Neuron (in vitro differentiated cells): ENCODE measurements around the gene MOSPD2.

ENCODE experiments used
- H2AFZ ChIP-seq: one replicate; pipeline ENCODE4 v1.6.1; 2013; ENCODE audit warnings: low read depth, mild to moderate bottlenecking, inconsistent platforms, low read length, moderate library complexity
- H3K27me3 ChIP-seq: one replicate; pipeline ENCODE4 v1.6.1; 2013; ENCODE audit warnings: low read length; ENCODE audit not compliant: insufficient read depth
- H3K36me3 ChIP-seq: one replicate; pipeline ENCODE4 v1.6.1; 2013; ENCODE audit warnings: low read length; ENCODE audit not compliant: insufficient read depth
- H3K4me1 ChIP-seq: one replicate; pipeline ENCODE4 v1.6.1; 2013; ENCODE audit warnings: low read length; ENCODE audit not compliant: insufficient read depth
- H3K4me3 ChIP-seq: 2 replicates; pipeline ENCODE4 v1.5.1; 2013; ENCODE audit warnings: mild to moderate bottlenecking, low read length, moderate library complexity
- H3K9me3 ChIP-seq: one replicate; pipeline ENCODE4 v1.6.1; 2013; ENCODE audit warnings: low read length

MOSPD2 gene

GRCh38 chrX:14875624-14876023 is 2.4 kb downstream of the MOSPD2 start:
- Histone ChIP-seq H2AFZ (no peak overlapping the region), H3K36me3 (no peaks in the 10 kb centered on the region), H3K27me3 (no peaks in the 10 kb centered on the region), H3K4me3 (no peak overlapping the region), H3K4me1 (peaks cover 5% of the 10 kb centered on the region), H3K9me3 (no peaks in the 10 kb centered on the region)

- Histone ChIP-seq H3K4me1 (no peaks in the 10 kb centered on the region), H3K36me3 (no peaks in the 10 kb centered on the region), H3K27me3 (no peaks in the 10 kb centered on the region), H2AFZ (no peak overlapping the region), H3K4me3 (no peak overlapping the region), H3K9me3 (no peaks in the 10 kb centered on the region)
These were observed 10.6 kb downstream of the MOSPD2 start for GRCh38 chrX:14883826-14884225.

- Histone ChIP-seq H3K36me3 (no peaks in the 10 kb centered on the region), H2AFZ (no peak overlapping the region), H3K27me3 (no peaks in the 10 kb centered on the region), H3K4me3 (no peak overlapping the region), H3K4me1 (no peaks in the 10 kb centered on the region), H3K9me3 (no peaks in the 10 kb centered on the region)
These were observed 11.5 kb downstream of the MOSPD2 start for GRCh38 chrX:14884714-14885113.

- H3K27me3 ChIP-seq: no peaks in the 10 kb centered on the region
- H3K4me1 ChIP-seq: no peaks in the 10 kb centered on the region
- no peaks in the 10 kb centered on the region for H3K9me3 ChIP-seq
These were observed 13.0 kb downstream of the MOSPD2 start for GRCh38 chrX:14886252-14886651.

GRCh38 chrX:14896273-14896672 is 23.1 kb downstream of the MOSPD2 start:
- no peaks in the 10 kb centered on the region for H3K36me3 ChIP-seq
- no peak overlapping the region for H3K4me3 ChIP-seq
- no peaks in the 10 kb centered on the region for H3K27me3 ChIP-seq
- no peaks in the 10 kb centered on the region for H3K4me1 ChIP-seq
- H3K9me3 ChIP-seq: no peaks in the 10 kb centered on the region
- H2AFZ ChIP-seq: no peak overlapping the region

More at GRCh38 chrX:14886252-14886651, 13.0 kb downstream of the MOSPD2 start:
- H2AFZ ChIP-seq: no peak overlapping the region
- no peaks in the 10 kb centered on the region for H3K36me3 ChIP-seq
- H3K4me3 ChIP-seq: no peak overlapping the region

GRCh38 chrX:14897042-14897441 is 23.8 kb downstream of the MOSPD2 start:
- Histone ChIP-seq H3K27me3 (no peaks in the 10 kb centered on the region), H3K4me1 (no peaks in the 10 kb centered on the region), H2AFZ (no peak overlapping the region), H3K9me3 (no peaks in the 10 kb centered on the region), H3K4me3 (no peak overlapping the region), H3K36me3 (no peaks in the 10 kb centered on the region)

- no peak overlapping the region for H3K4me3 ChIP-seq
- H3K36me3 ChIP-seq: peaks cover 2% of the 10 kb centered on the region
- H3K9me3 ChIP-seq: no peaks in the 10 kb centered on the region
These were observed 26.4 kb downstream of the MOSPD2 start for GRCh38 chrX:14899607-14900006.

GRCh38 chrX:14902537-14902936 is 29.3 kb downstream of the MOSPD2 start:
- Histone ChIP-seq H3K4me1 (no peaks in the 10 kb centered on the region), H3K4me3 (no peak overlapping the region), H3K27me3 (no peaks in the 10 kb centered on the region), H3K9me3 (no peaks in the 10 kb centered on the region), H2AFZ (no peak overlapping the region), H3K36me3 (peaks cover 2% of the 10 kb centered on the region)

More at GRCh38 chrX:14899607-14900006, 26.4 kb downstream of the MOSPD2 start:
- Histone ChIP-seq H3K4me1 (no peaks in the 10 kb centered on the region), H3K27me3 (no peaks in the 10 kb centered on the region), H2AFZ (no peak overlapping the region)

- H3K4me3 ChIP-seq: no peak overlapping the region
- no peaks in the 10 kb centered on the region for H3K4me1 ChIP-seq
- no peaks in the 10 kb centered on the region for H3K9me3 ChIP-seq
- H3K36me3 ChIP-seq: peaks cover 2% of the 10 kb centered on the region
- H2AFZ ChIP-seq: no peak overlapping the region
- no peaks in the 10 kb centered on the region for H3K27me3 ChIP-seq
These were observed 30.7 kb downstream of the MOSPD2 start for GRCh38 chrX:14903891-14904290.

- H2AFZ ChIP-seq: no peak overlapping the region
- H3K36me3 ChIP-seq: peaks cover 18% of the 10 kb centered on the region
- no peak overlapping the region for H3K4me3 ChIP-seq
- H3K27me3 ChIP-seq: peaks cover 8% of the 10 kb centered on the region
- H3K9me3 ChIP-seq: no peaks in the 10 kb centered on the region
- H3K4me1 ChIP-seq: no peaks in the 10 kb centered on the region
These were observed 40.0 kb downstream of the MOSPD2 start for GRCh38 chrX:14913241-14913640.

GRCh38 chrX:14915596-14915995 is 42.4 kb downstream of the MOSPD2 start:
- Histone ChIP-seq H3K4me3 (no peak overlapping the region), H3K27me3 (peaks cover 8% of the 10 kb centered on the region), H3K36me3 (peaks cover 25% of the 10 kb centered on the region), H2AFZ (no peak overlapping the region), H3K9me3 (no peaks in the 10 kb centered on the region), H3K4me1 (no peaks in the 10 kb centered on the region)

- H3K27me3 ChIP-seq: peaks cover 8% of the 10 kb centered on the region
- no peak overlapping the region for H2AFZ ChIP-seq
- no peak overlapping the region for H3K4me3 ChIP-seq
- H3K4me1 ChIP-seq: no peaks in the 10 kb centered on the region
- H3K9me3 ChIP-seq: no peaks in the 10 kb centered on the region
- H3K36me3 ChIP-seq: peaks cover 25% of the 10 kb centered on the region
These were observed 42.9 kb downstream of the MOSPD2 start for GRCh38 chrX:14916017-14916674.

GRCh38 chrX:14919407-14919806 is 46.2 kb downstream of the MOSPD2 start:
- H3K36me3 ChIP-seq: peaks cover 16% of the 10 kb centered on the region
- H3K27me3 ChIP-seq: peaks cover 5% of the 10 kb centered on the region
- H3K4me1 ChIP-seq: no peaks in the 10 kb centered on the region
- no peak overlapping the region for H3K4me3 ChIP-seq
- no peak overlapping the region for H2AFZ ChIP-seq
- H3K9me3 ChIP-seq: no peaks in the 10 kb centered on the region

GRCh38 chrX:14920196-14920595 is 47.0 kb downstream of the MOSPD2 start:
- Histone ChIP-seq H3K36me3 (peaks cover 16% of the 10 kb centered on the region), H3K4me3 (no peak overlapping the region), H3K4me1 (no peaks in the 10 kb centered on the region), H2AFZ (no peak overlapping the region), H3K9me3 (no peaks in the 10 kb centered on the region), H3K27me3 (peaks cover 5% of the 10 kb centered on the region)
